AML-193 (cell line): ENCODE results near the gene OSBPL1A.
"Not testable (repeated sequence)": the region's sequence is repeated elsewhere in the genome, so short reads cannot be mapped to it uniquely, and the experiment has no call there.

Experiments
- DNase-seq, 2 experiments: peaks; one replicate each; lab custom pipeline; 2025; lab: John Stamatoyannopoulos, UW

OSBPL1A gene

GRCh38 chr18:24397131-24397693, 412 bp downstream of the OSBPL1A start:
- DNase-seq, result no peak

GRCh38 chr18:24396082-24396633, 1.5 kb downstream of the OSBPL1A start:
- no peak for DNase-seq

- DNase-seq, result no peak
These were observed 2.4 kb downstream of the OSBPL1A start for GRCh38 chr18:24395049-24395795.

GRCh38 chr18:24388957-24389356, 8.7 kb downstream of the OSBPL1A start:
- no peak for DNase-seq

GRCh38 chr18:24386681-24387080, 10.9 kb downstream of the OSBPL1A start:
- DNase-seq, result no peak

GRCh38 chr18:24381126-24381525, 16.5 kb downstream of the OSBPL1A start:
- DNase-seq, result no peak

GRCh38 chr18:24380163-24380747, 17.4 kb downstream of the OSBPL1A start:
- no peak for DNase-seq

- no peak for DNase-seq
These were observed 19.0 kb downstream of the OSBPL1A start for GRCh38 chr18:24378598-24378997.

- DNase-seq, result not testable (repeated sequence)
These were observed 21.1 kb downstream of the OSBPL1A start for GRCh38 chr18:24376531-24376930.

- DNase-seq, result no peak
These were observed 24.3 kb downstream of the OSBPL1A start for GRCh38 chr18:24373328-24373727.

GRCh38 chr18:24372279-24372872, 25.2 kb downstream of the OSBPL1A start:
- no peak for DNase-seq

GRCh38 chr18:24370120-24370519, 27.5 kb downstream of the OSBPL1A start:
- no peak for DNase-seq

GRCh38 chr18:24369426-24369825, 28.2 kb downstream of the OSBPL1A start:
- DNase-seq, result no peak

- DNase-seq, result no peak
These were observed 28.9 kb downstream of the OSBPL1A start for GRCh38 chr18:24368749-24369148.

GRCh38 chr18:24366328-24366727, 31.3 kb downstream of the OSBPL1A start:
- no peak for DNase-seq

GRCh38 chr18:24364177-24364576, 33.4 kb downstream of the OSBPL1A start:
- no peak for DNase-seq

GRCh38 chr18:24362757-24363156, 34.9 kb downstream of the OSBPL1A start:
- no peak for DNase-seq

GRCh38 chr18:24359787-24360530, 37.7 kb downstream of the OSBPL1A start:
- peak; percentile 17 to 38 for DNase-seq

GRCh38 chr18:24354278-24354677, 43.3 kb downstream of the OSBPL1A start:
- DNase-seq, result no peak

- no peak for DNase-seq
These were observed 51.4 kb downstream of the OSBPL1A start for GRCh38 chr18:24346254-24346653.

GRCh38 chr18:24344509-24344908, 53.1 kb downstream of the OSBPL1A start:
- no peak for DNase-seq

- no peak for DNase-seq
These were observed 55.3 kb downstream of the OSBPL1A start for GRCh38 chr18:24342347-24342746.
